Activated naive CD8-positive, alpha-beta T cell treated with anti-CD3 and anti-CD28 coated beads, Interleukin-2, amount 50 U/mL, for 24 hours (primary cell): ENCODE measurements around the gene GTF2A1L.

Source experiments
- ATAC-seq: fragments of 150-1000 bp; cut with Tn5 transposase; one replicate; pipeline ENCODE4 v1.10.0; 2021
- DNase-seq: peaks from one replicate; pipeline ENCODE4 v3.0.0; 2021
- H3K27ac Mint-ChIP-seq: one replicate; pipeline ENCODE4 v1.8.0; 2021; ENCODE audit warnings: mild to moderate bottlenecking, mixed read lengths
- H3K27me3 Mint-ChIP-seq: one replicate; pipeline ENCODE4 v1.8.0; 2021; ENCODE audit warnings: mixed read lengths
- H3K36me3 Mint-ChIP-seq: one replicate; pipeline ENCODE4 v1.8.0; 2021; ENCODE audit warnings: low read depth, mixed read lengths
- H3K4me1 Mint-ChIP-seq: one replicate; pipeline ENCODE4 v1.8.0; 2021; ENCODE audit warnings: mixed read lengths
- H3K4me3 Mint-ChIP-seq: one replicate; pipeline ENCODE4 v1.8.0; 2021; ENCODE audit warnings: mild to moderate bottlenecking, moderate library complexity, mixed read lengths
- H3K9me3 Mint-ChIP-seq: one replicate; pipeline ENCODE4 v1.8.0; 2021; ENCODE audit warnings: mixed read lengths

The GTF2A1L gene, protein sequence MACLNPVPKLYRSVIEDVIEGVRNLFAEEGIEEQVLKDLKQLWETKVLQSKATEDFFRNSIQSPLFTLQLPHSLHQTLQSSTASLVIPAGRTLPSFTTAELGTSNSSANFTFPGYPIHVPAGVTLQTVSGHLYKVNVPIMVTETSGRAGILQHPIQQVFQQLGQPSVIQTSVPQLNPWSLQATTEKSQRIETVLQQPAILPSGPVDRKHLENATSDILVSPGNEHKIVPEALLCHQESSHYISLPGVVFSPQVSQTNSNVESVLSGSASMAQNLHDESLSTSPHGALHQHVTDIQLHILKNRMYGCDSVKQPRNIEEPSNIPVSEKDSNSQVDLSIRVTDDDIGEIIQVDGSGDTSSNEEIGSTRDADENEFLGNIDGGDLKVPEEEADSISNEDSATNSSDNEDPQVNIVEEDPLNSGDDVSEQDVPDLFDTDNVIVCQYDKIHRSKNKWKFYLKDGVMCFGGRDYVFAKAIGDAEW

DNA sequence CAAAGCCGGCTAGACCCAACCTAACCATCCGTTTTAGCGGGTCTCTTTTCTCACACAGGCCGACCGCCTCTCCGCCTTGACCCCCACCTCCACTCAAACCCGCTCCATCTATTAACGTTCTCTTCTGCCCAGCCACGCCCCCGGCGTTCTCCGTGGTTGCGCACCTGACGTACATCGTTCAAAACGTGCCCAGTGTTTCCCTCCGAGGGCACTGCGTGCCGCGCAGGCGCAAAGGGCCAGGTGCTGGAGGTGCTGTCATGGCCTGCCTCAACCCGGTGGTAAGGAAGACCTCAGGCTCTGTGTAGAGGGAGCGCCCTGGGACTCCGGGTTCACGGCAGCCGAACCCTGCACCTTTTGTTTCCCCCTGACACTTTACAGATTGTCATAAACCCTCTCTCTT, at the start of gene GTF2A1L:
Gene GTF2A1L (plus strand): TSS at position 239 of the 400 bp plus-strand sequence. CDS start 19 bp downstream, at position 258.
- Mint-ChIP-seq H3K4me1 (no peaks in the 10 kb centered on the region), H3K36me3 (no peaks in the 10 kb centered on the region), H3K27ac (no peak within 1 kb of the TSS), H3K27me3 (no peaks in the 10 kb centered on the region), H3K9me3 (no peaks in the 10 kb centered on the region), H3K4me3 (no peak within 1 kb of the TSS)
- ATAC-seq (no peak), DNase-seq (no peak)

DNA sequence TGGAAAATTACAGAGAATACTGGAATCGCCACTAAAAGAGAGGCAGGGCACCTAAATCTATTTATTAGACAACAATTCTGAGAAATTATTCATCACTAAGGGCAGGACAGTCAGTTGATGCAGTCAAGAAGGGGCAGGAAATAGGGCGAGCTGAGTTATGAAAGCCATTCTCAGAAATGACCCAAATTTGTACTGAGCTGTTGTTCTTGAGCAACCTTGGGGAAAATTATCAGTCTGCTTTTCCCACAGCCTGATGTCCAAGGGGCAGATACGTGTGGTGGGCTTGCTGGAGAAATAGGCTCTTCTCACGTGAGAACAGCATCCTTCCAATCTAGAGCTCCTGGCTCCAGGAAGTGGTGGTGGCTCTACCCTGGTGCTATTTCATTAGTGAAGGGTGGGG, 49.1 kb upstream of the GTF2A1L start:
- peak overlapping the region; percentile 31 for H3K27ac Mint-ChIP-seq
- peaks cover 14% of the 10 kb centered on the region for H3K4me1 Mint-ChIP-seq
- no peak for DNase-seq
- H3K36me3 Mint-ChIP-seq: no peaks in the 10 kb centered on the region
- H3K9me3 Mint-ChIP-seq: no peaks in the 10 kb centered on the region
- no peak for ATAC-seq
- H3K4me3 Mint-ChIP-seq: no peak overlapping the region
- H3K27me3 Mint-ChIP-seq: no peaks in the 10 kb centered on the region

DNA sequence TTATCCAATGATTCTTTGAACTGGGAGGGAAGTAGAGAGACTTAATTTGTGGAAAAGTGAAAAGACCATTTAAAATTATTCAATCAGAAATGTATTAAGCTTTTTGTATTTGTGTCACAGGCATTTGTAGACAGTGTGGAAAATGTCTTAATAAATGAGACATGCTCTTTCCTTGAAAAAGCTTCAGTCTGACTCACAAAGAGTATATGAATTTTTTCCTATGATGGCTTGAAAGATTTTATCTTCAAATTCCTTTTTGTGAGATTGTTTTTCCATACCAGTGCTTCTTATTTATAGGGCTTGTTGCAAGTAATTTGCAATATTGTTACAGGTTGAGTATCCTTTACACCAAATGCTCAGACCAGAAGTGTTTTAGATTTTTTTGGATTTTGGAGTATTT, 48.2 kb upstream of the GTF2A1L start:
- no peak overlapping the region for H3K4me3 Mint-ChIP-seq
- no peaks in the 10 kb centered on the region for H3K27me3 Mint-ChIP-seq
- no peaks in the 10 kb centered on the region for H3K9me3 Mint-ChIP-seq
- ATAC-seq (no peak), DNase-seq (no peak)
- H3K4me1 Mint-ChIP-seq: peaks cover 14% of the 10 kb centered on the region
- no peaks in the 10 kb centered on the region for H3K36me3 Mint-ChIP-seq
- H3K27ac Mint-ChIP-seq: no peak overlapping the region

DNA sequence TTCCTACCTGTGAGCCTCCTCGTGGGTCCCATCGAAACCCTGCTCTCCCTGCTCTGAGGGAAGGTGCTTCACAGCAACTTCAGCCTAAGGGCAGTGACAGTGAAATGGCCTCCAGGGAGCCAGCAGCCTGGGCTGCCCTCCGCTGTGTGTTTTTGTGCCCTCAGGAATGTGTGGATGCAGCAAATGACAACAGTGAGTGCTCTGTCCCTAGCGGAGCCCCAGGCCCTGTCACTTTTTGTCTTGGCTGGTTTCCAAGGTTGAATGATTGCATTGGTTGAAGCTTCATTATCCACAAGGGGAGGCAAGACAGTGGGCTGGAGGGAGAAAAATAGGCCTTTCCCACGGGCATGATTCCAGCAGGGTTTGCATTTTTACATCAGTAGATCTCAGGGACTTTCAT, 44.8 kb upstream of the GTF2A1L start:
- DNase-seq: no peak
- H3K9me3 Mint-ChIP-seq: no peaks in the 10 kb centered on the region
- no peak overlapping the region for H3K27ac Mint-ChIP-seq
- no peak for ATAC-seq
- no peaks in the 10 kb centered on the region for H3K27me3 Mint-ChIP-seq
- H3K4me1 Mint-ChIP-seq: peaks cover 21% of the 10 kb centered on the region
- H3K4me3 Mint-ChIP-seq: no peak overlapping the region
- no peaks in the 10 kb centered on the region for H3K36me3 Mint-ChIP-seq

DNA sequence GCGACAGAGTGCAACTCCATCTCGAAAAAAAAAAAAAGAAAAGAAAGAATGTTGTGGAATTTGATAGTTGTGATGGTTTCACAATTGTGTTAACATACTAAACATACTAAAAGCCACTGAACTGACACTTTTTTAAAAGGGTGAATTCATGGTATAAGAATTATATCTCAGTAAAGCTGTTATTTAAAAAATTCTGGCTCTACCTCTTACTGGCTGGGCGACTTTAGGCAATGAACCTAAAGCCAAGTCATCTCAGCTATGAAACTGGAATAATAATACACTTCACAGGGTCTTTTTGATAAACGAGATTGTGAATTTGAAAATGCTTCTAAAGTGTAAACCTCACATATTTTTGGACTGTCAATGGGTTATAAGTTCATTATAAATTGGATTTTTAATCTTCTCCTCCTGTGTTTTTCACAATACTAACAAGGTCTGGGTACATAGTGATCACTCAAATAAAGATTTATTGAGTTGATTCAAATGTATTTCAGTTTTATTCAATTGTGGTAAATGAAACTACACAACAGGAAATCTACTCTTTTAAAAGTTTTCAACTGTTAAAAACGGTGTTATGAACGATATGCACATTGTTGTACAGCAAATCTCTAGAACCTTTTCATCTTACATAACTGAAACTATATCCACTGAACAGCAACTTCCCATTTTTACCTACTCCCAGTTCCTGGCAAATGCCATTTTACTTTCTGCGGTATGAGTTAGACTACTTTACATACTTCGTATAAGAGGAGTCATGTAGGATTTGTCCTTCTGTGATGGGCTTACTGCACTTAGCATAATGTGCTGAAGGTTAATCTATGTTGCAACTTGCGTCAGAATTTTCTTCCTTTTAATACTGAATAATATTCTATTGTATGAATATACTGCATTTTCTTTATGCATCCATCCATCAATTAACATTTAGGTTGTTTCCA, 43.0 kb upstream of the GTF2A1L start:
- no peaks in the 10 kb centered on the region for H3K27me3 Mint-ChIP-seq
- DNase-seq: no peak

DNA sequence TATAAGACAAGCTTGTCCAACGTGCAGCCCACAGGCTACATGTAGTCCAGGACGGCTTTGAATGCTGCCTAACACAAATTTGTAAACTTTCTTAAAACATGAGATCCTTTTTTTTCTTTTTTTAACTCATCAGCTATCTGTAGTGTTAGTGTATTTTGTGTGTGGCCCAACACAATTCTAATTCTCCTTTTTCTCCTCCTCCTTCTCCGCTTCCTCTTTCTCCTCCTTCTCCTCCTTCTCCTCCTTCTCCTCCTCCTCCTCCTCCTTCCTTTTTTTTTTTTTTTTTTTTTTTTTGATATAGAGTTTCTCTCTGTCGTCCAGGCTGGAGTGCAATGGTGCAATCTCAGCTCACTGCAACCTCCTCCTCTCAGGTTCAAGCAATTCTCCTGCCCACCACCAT, 39.3 kb upstream of the GTF2A1L start:
- ATAC-seq: no peak
- H3K36me3 Mint-ChIP-seq: no peaks in the 10 kb centered on the region
- no peak for DNase-seq
- H3K27me3 Mint-ChIP-seq: no peaks in the 10 kb centered on the region
- peaks cover 7% of the 10 kb centered on the region for H3K4me1 Mint-ChIP-seq
- no peaks in the 10 kb centered on the region for H3K9me3 Mint-ChIP-seq
- H3K4me3 Mint-ChIP-seq: no peak overlapping the region
- H3K27ac Mint-ChIP-seq: no peak overlapping the region

More for the DNA sequence above, 43.0 kb upstream of the GTF2A1L start:
- Mint-ChIP-seq H3K4me3 (no peak overlapping the region), H3K9me3 (no peaks in the 10 kb centered on the region), H3K27ac (no peak overlapping the region), H3K36me3 (no peaks in the 10 kb centered on the region), H3K4me1 (peaks cover 7% of the 10 kb centered on the region)
- ATAC-seq: no peak

DNA sequence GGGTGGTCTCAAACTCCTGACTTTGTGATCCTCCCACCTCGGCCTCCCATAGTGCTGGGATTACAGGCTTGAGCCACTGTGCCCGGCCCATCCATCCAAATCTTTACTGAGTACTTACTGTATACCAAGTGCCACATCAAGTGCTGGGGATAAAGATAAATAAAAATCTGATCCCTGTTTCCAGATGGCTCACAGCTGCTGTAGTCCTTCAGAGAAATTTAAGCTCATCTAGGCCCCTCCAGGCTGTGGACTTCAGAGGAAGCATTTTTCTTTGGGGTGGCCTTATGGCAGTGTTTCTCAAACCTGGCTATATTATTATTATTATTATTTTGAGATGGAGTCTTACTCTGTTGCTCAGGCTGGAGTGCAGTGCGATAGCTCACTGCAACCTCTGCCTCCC, 33.7 kb upstream of the GTF2A1L start:
- H3K27ac Mint-ChIP-seq: no peak overlapping the region
- ATAC-seq: no peak
- H3K4me3 Mint-ChIP-seq: no peak overlapping the region

DNA sequence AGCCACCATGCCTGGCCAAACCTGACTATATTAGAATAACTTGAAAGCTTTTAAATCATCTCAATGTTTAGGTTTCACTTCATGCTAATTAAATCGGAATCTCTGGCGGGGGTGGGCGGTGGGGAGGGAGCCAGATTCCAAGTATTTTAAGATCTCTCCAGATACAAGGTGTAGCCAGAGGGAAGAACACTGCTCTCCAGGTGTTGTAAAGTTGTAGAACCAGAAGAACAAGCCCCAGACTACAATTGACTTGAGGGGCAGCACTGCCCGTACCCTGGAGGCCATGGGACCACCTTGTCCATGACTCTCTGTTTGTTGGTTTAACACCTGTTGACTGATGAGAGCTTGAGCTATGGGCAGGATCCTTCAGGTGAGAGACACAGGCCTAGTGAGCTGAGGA, 33.1 kb upstream of the GTF2A1L start:
- no peaks in the 10 kb centered on the region for H3K9me3 Mint-ChIP-seq
- no peak overlapping the region for H3K27ac Mint-ChIP-seq
- no peaks in the 10 kb centered on the region for H3K27me3 Mint-ChIP-seq
- H3K4me3 Mint-ChIP-seq: no peak overlapping the region
- no peaks in the 10 kb centered on the region for H3K36me3 Mint-ChIP-seq
- DNase-seq (no peak), ATAC-seq (no peak)
- peaks cover 5% of the 10 kb centered on the region for H3K4me1 Mint-ChIP-seq

More for the DNA sequence above, 33.7 kb upstream of the GTF2A1L start:
- H3K4me1 Mint-ChIP-seq: peaks cover 5% of the 10 kb centered on the region
- H3K36me3 Mint-ChIP-seq: no peaks in the 10 kb centered on the region
- H3K27me3 Mint-ChIP-seq: no peaks in the 10 kb centered on the region
- no peaks in the 10 kb centered on the region for H3K9me3 Mint-ChIP-seq
- no peak for DNase-seq

DNA sequence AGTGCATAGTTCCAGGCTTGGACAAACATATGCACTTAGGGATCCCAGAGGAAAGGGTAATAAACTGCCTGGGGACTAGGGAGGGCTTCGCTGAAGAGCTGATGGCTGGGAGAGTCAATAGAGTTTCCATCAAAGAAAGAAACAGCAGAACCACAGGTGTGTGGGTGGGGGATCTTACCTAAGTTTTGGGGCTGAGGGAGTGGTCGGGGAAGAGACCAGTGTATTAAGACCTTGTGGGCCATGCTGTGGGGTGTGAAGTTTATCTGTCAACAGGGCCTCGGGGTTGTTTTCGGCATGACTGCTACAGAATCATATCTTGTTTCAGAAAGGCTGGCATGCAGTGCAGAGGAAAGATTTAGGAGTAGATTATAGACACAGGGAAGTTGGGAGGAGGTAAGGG, 31.2 kb upstream of the GTF2A1L start:
- Mint-ChIP-seq H3K4me1 (peaks cover 5% of the 10 kb centered on the region), H3K4me3 (no peak overlapping the region), H3K9me3 (no peaks in the 10 kb centered on the region), H3K27me3 (peaks cover 1% of the 10 kb centered on the region), H3K36me3 (no peaks in the 10 kb centered on the region), H3K27ac (no peak overlapping the region)
- ATAC-seq (peak; percentile 39), DNase-seq (peak; percentile 7)

DNA sequence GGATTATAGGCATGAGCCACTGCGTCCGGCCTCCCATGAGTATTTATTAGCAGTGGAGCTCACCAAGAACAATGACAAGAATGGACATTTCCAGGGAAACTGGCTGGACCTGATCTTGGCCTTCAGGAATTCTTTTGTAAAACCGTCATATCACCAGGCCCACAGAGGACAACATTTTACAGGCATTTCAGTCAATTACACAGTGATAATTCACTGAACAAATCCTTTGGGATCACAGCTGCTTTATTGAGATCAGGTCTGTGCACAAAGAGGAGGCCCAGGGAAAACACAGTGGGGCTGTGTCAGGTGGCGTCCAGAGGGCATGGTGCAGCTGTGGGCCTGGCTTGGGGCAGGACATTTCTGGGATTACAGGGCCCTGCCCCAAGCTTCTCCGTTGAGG, 30.1 kb upstream of the GTF2A1L start:
- Mint-ChIP-seq H3K27me3 (peaks cover 1% of the 10 kb centered on the region), H3K9me3 (no peaks in the 10 kb centered on the region), H3K27ac (no peak overlapping the region), H3K4me3 (no peak overlapping the region), H3K36me3 (no peaks in the 10 kb centered on the region), H3K4me1 (peaks cover 5% of the 10 kb centered on the region)
- no peak for DNase-seq
- ATAC-seq: no peak

DNA sequence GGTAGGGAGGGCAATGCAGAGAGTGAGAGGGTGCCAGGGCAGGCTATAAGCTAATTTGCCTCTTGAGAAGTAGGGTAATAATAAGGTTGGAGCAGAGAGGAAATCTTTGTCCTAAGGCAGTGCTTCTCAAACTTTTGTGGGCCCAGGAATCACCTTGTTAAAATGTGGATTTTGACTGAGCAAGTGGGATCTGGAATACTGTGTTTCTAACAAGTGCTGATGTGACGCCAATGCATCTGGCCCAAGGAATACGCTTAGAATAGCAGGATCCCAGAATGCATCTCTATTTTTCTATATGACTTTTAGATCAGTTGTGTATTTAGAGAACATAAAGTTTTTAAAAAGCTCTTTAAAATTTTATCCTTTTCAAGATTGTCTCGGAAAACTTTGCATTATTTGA, 29.7 kb upstream of the GTF2A1L start:
- peaks cover 5% of the 10 kb centered on the region for H3K4me1 Mint-ChIP-seq

DNA sequence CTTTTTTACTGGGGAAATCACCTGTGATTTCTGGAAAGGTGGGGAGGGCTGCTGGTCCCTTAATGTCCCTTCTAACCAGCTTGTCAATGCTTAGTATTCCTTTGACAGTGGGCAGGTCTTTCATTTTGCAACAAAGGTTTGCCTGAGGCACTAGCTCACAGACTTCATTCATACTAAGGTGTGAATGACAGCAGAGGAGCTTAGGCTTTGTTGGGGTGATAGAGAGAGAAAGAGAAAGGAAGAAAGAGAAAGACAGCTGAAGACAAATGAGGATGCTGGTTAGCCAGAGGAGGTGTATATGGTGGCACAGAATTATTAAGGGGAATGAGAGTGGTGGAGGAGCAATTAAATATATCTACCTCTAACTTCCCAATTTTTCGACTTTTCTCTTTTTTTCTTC, 28.9 kb upstream of the GTF2A1L start:
- Mint-ChIP-seq H3K27ac (no peak overlapping the region), H3K4me1 (peaks cover 5% of the 10 kb centered on the region), H3K27me3 (peaks cover 1% of the 10 kb centered on the region), H3K4me3 (no peak overlapping the region), H3K36me3 (no peaks in the 10 kb centered on the region), H3K9me3 (no peaks in the 10 kb centered on the region)
- DNase-seq: no peak
- no peak for ATAC-seq

More for the DNA sequence above, 29.7 kb upstream of the GTF2A1L start:
- no peak overlapping the region for H3K27ac Mint-ChIP-seq
- DNase-seq (no peak), ATAC-seq (no peak)
- no peaks in the 10 kb centered on the region for H3K36me3 Mint-ChIP-seq
- peaks cover 1% of the 10 kb centered on the region for H3K27me3 Mint-ChIP-seq
- H3K4me3 Mint-ChIP-seq: no peak overlapping the region
- H3K9me3 Mint-ChIP-seq: no peaks in the 10 kb centered on the region

DNA sequence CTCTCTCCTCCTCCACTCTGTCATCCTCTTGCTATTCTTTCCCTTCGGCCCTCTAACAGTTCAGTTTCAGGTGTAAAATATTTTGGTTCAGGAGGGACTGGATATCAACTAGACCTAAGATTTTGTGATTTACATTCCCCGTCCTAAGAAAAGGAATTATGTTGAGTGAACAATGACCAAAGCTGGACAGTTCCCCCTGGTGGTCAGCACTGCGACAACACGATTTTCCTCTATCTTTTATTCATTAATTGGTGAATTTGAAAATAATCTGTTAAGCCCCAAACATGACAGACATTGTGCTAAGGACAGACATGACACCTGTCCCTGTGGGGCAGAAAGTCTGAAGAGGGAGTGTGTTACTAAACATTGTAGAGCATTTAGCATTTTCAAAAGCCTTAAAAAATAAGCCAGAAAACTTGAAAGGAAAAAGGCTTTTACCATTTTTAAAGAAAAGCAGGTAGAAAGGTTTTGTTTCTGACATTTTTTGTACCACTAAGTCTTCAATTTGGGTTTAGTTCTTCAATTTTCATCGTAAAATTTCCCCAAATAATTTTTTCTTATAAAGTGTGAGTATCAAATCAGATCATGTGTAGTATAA, 28.4 kb upstream of the GTF2A1L start:
- H3K27ac Mint-ChIP-seq: no peak overlapping the region
- no peaks in the 10 kb centered on the region for H3K36me3 Mint-ChIP-seq
- no peak overlapping the region for H3K4me3 Mint-ChIP-seq
- ATAC-seq (no peak), DNase-seq (peak; percentile 23)
- H3K9me3 Mint-ChIP-seq: no peaks in the 10 kb centered on the region
- peaks cover 1% of the 10 kb centered on the region for H3K27me3 Mint-ChIP-seq
- H3K4me1 Mint-ChIP-seq: peaks cover 5% of the 10 kb centered on the region

DNA sequence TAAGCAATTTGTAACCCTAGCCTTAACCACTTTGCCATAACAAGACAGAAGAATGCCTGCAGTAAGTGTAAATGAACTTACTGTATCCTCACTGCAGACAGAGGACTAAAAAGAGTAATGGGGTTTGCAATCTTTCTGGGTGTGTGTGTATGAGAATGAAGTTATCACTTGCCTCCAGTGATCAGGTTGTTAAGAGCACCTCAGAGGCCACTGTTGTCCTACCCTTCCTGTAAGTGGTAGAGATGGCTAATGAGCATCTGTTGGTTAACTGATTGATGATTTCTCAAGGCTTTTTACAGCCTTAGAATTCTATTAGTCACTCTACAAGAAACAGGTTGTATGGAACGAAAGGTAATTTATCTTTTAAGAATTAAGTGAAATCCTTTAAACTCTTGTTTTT, 27.6 kb upstream of the GTF2A1L start:
- Mint-ChIP-seq H3K27me3 (peaks cover 1% of the 10 kb centered on the region), H3K36me3 (no peaks in the 10 kb centered on the region), H3K4me1 (peaks cover 5% of the 10 kb centered on the region), H3K27ac (no peak overlapping the region), H3K4me3 (no peak overlapping the region), H3K9me3 (no peaks in the 10 kb centered on the region)
- ATAC-seq (no peak), DNase-seq (no peak)
